Naive thymus-derived CD8-positive, alpha-beta T cell (primary cell): Measurements from ENCODE around the gene NAPEPLD. TPM values are rescaled to one million over a fixed set of nuclear protein-coding genes. Genes with fewer than 3 reads are reported as not detected.
"Not testable (repeated sequence)": the region's sequence is repeated elsewhere in the genome, so short reads cannot be mapped to it uniquely, and the experiment has no call there.

ENCODE experiments used
- ATAC-seq, 2 donors: fragments of 150-1000 bp; cut with Tn5 transposase in 1 of 2; sonication (Bioruptor Pico), chemical (Tn5 transposase) in 1 of 2; 1 replicate in 1 of 2; 2 replicates in 1 of 2; pipeline ENCODE4 v1.10.0; 2021; ENCODE audit warnings: mild to moderate bottlenecking in 2 of 2, moderate library complexity in 2 of 2
- POLR2A ChIA-PET: fragments of 350-600 bp; sonication (Branson Sonifier 250); formaldehyde crosslinking; loops from one replicate; lab custom pipeline; 2021; ENCODE audit warnings: antibody characterized with exemption; lab: Charles Lee
- DNase-seq, 10 donors: peaks; one replicate each; pipeline versions ENCODE4 v3.0.0 to v3.0.0-alpha.2; 2020 to 2022
- H3K27ac Mint-ChIP-seq, 10 donors: one replicate each; pipeline ENCODE4 v1.8.0; 2020 to 2022; ENCODE audit warnings: mild to moderate bottlenecking in 10 of 10, mixed read lengths in 10 of 10, moderate library complexity in 4 of 10, inconsistent platforms in 1 of 10
- H3K27me3 Mint-ChIP-seq, 5 donors: one replicate each; pipeline ENCODE4 v1.8.0; 2021 to 2022; ENCODE audit warnings: mixed read lengths in 5 of 5
- H3K36me3 Mint-ChIP-seq, 3 donors: one replicate each; pipeline ENCODE4 v1.8.0; 2020 to 2022; ENCODE audit warnings: mixed read lengths in 3 of 3, mild to moderate bottlenecking in 2 of 3, inconsistent platforms in 1 of 3
- H3K4me1 Mint-ChIP-seq, 4 donors: one replicate each; pipeline ENCODE4 v1.8.0; 2021 to 2022; ENCODE audit warnings: mixed read lengths in 4 of 4
- H3K4me3 Mint-ChIP-seq, 10 donors: one replicate each; pipeline ENCODE4 v1.8.0; 2020 to 2022; ENCODE audit warnings: mild to moderate bottlenecking in 10 of 10, mixed read lengths in 10 of 10, moderate library complexity in 6 of 10, inconsistent platforms in 1 of 10
- H3K9me3 Mint-ChIP-seq, 9 donors: one replicate each; pipeline ENCODE4 v1.8.0; 2020 to 2022; ENCODE audit warnings: mixed read lengths in 9 of 9, mild to moderate bottlenecking in 3 of 9, inconsistent platforms in 1 of 9, moderate library complexity in 1 of 9
- polyA plus RNA-seq, 3 donors: library from polyadenylated mRNA; unstranded; fragments of 300-500 nt; fragmentation: Illumina TruSeq; gene quantifications; one replicate each; pipeline ENCODE4 v1.2.3, GENCODE V29; 2021
- total RNA-seq, 8 experiments: library from RNA in 2 of 8; stranded (reverse) in 2 of 8; gene quantifications; one replicate each; pipeline ENCODE4 v1.2.3 and lab custom pipeline; 2021 to 2026

NAPEPLD gene
- total and polyA plus RNA-seq, 5 experiments from 2014 or later: 4.9 to 16.9 (median 8.2) TPM

- peaks cover 0 to 2% (median 0%) of the 10 kb centered on the region in 4 donors for H3K4me1 Mint-ChIP-seq
- DNase-seq (no peak), ATAC-seq (no peak)
- H3K36me3 Mint-ChIP-seq: peaks cover 0 to 69% (median 21%) of the 10 kb centered on the region in 3 donors
- peak overlapping the region in 3 of 10 donors; percentile 34 to 87 (median 71) for H3K27ac Mint-ChIP-seq
- H3K4me3 Mint-ChIP-seq: no peak overlapping the region
- POLR2A ChIA-PET: no interaction called here
- H3K27me3 Mint-ChIP-seq: no peaks in the 10 kb centered on the region
- H3K9me3 Mint-ChIP-seq: no peaks in the 10 kb centered on the region
These were observed 55.5 kb downstream of the NAPEPLD start for GRCh38 chr7:103093429-103093828.

- H3K27me3 Mint-ChIP-seq, DNase-seq, ATAC-seq, POLR2A ChIA-PET, H3K4me3 Mint-ChIP-seq, H3K4me1 Mint-ChIP-seq, H3K9me3 Mint-ChIP-seq: not testable (repeated sequence)
- Mint-ChIP-seq H3K36me3 (peaks cover 0 to 73% (median 19%) of the 10 kb centered on the region in 3 donors), H3K27ac (peak overlapping the region in 3 of 10 donors; percentile 17 to 82 (median 34))
These were observed 56.6 kb downstream of the NAPEPLD start for GRCh38 chr7:103092321-103092720.

GRCh38 chr7:103083210-103083609 lies 65.7 kb downstream of the NAPEPLD start:
- H3K9me3 Mint-ChIP-seq: no peaks in the 10 kb centered on the region
- H3K27ac Mint-ChIP-seq: peak overlapping the region in 1 of 10 donors; percentile 24
- H3K36me3 Mint-ChIP-seq: peaks cover 0 to 62% (median 11%) of the 10 kb centered on the region in 3 donors
- POLR2A ChIA-PET: interaction anchor here (0.6 kb wide), 1 partner anchor 9 kb away, joined by 3 read pairs; the partner anchor contains the start of genes ARMC10 and FBXL13
- H3K27me3 Mint-ChIP-seq: no peaks in the 10 kb centered on the region
- H3K4me3 Mint-ChIP-seq: no peak overlapping the region
- peaks cover 10 to 29% (median 24%) of the 10 kb centered on the region in 4 donors for H3K4me1 Mint-ChIP-seq
- no peak for DNase-seq
- no peak for ATAC-seq

- POLR2A ChIA-PET: no interaction called here
- ATAC-seq: no peak
- peak overlapping the region in 1 of 10 donors; percentile 67 for H3K27ac Mint-ChIP-seq
These were observed 66.4 kb downstream of the NAPEPLD start for GRCh38 chr7:103082497-103082896.

GRCh38 chr7:103080923-103081322 lies 68.0 kb downstream of the NAPEPLD start:
- POLR2A ChIA-PET: no interaction called here

More at GRCh38 chr7:103082497-103082896, 66.4 kb downstream of the NAPEPLD start:
- Mint-ChIP-seq H3K9me3 (no peaks in the 10 kb centered on the region), H3K4me1 (peaks cover 13 to 35% (median 31%) of the 10 kb centered on the region in 4 donors), H3K27me3 (no peaks in the 10 kb centered on the region), H3K36me3 (peaks cover 0 to 55% (median 14%) of the 10 kb centered on the region in 3 donors), H3K4me3 (no peak overlapping the region)
- DNase-seq: no peak

GRCh38 chr7:103079836-103080235 lies 69.1 kb downstream of the NAPEPLD start:
- Mint-ChIP-seq H3K27me3 (no peaks in the 10 kb centered on the region), H3K36me3 (peaks cover 0 to 37% (median 10%) of the 10 kb centered on the region in 3 donors), H3K4me1 (peaks cover 18 to 53% (median 48%) of the 10 kb centered on the region in 4 donors), H3K9me3 (no peaks in the 10 kb centered on the region), H3K27ac (peak overlapping the region in 1 of 10 donors; percentile 18), H3K4me3 (no peak overlapping the region)
- POLR2A ChIA-PET: no interaction called here
- DNase-seq: no peak
- ATAC-seq: no peak

More at GRCh38 chr7:103080923-103081322, 68.0 kb downstream of the NAPEPLD start:
- H3K27ac Mint-ChIP-seq: no peak overlapping the region
- H3K4me3 Mint-ChIP-seq: no peak overlapping the region
- ATAC-seq (no peak), DNase-seq (no peak)
- H3K27me3 Mint-ChIP-seq: no peaks in the 10 kb centered on the region
- peaks cover 13 to 47% (median 41%) of the 10 kb centered on the region in 4 donors for H3K4me1 Mint-ChIP-seq
- peaks cover 0 to 44% (median 13%) of the 10 kb centered on the region in 3 donors for H3K36me3 Mint-ChIP-seq
- H3K9me3 Mint-ChIP-seq: no peaks in the 10 kb centered on the region

GRCh38 chr7:103078226-103078625 lies 70.7 kb downstream of the NAPEPLD start:
- peaks cover 28 to 64% (median 60%) of the 10 kb centered on the region in 4 donors for H3K4me1 Mint-ChIP-seq
- H3K9me3 Mint-ChIP-seq, POLR2A ChIA-PET, H3K27me3 Mint-ChIP-seq, DNase-seq, ATAC-seq: not testable (repeated sequence)
- peak overlapping the region in 6 of 10 donors; percentile 8 to 87 (median 66) for H3K27ac Mint-ChIP-seq
- H3K36me3 Mint-ChIP-seq: peaks cover 0 to 26% (median 6%) of the 10 kb centered on the region in 3 donors
- peak overlapping the region in 5 of 10 donors; percentile 1 to 69 (median 22) for H3K4me3 Mint-ChIP-seq

GRCh38 chr7:103077318-103077717 lies 71.6 kb downstream of the NAPEPLD start:
- Mint-ChIP-seq H3K4me3 (peak overlapping the region in 5 of 10 donors; percentile 2 to 73 (median 24)), H3K36me3 (peaks cover 0 to 20% (median 3%) of the 10 kb centered on the region in 3 donors), H3K4me1 (peaks cover 25 to 59% (median 53%) of the 10 kb centered on the region in 4 donors), H3K27ac (peak overlapping the region in 3 of 10 donors; percentile 13 to 29 (median 21)), H3K9me3 (no peaks in the 10 kb centered on the region), H3K27me3 (no peaks in the 10 kb centered on the region)
- no peak for DNase-seq
- POLR2A ChIA-PET: no interaction called here
- no peak for ATAC-seq

GRCh38 chr7:103076764-103077163 lies 72.1 kb downstream of the NAPEPLD start:
- no peak for ATAC-seq
- Mint-ChIP-seq H3K27me3 (no peaks in the 10 kb centered on the region), H3K9me3 (no peaks in the 10 kb centered on the region), H3K4me3 (peak overlapping the region in 7 of 10 donors; percentile 24 to 97 (median 95)), H3K36me3 (peaks cover 0 to 15% (median 3%) of the 10 kb centered on the region in 3 donors), H3K4me1 (peaks cover 22 to 56% (median 49%) of the 10 kb centered on the region in 4 donors), H3K27ac (peak overlapping the region in 1 of 10 donors; percentile 24)
- no peak for DNase-seq
- POLR2A ChIA-PET: interaction anchor here (2.7 kb wide), 1 partner anchor 73 kb away, joined by 26 read pairs; the partner anchor contains the start of gene NAPEPLD

GRCh38 chr7:103075337-103075918 lies 73.5 kb downstream of the NAPEPLD start:
- no peaks in the 10 kb centered on the region for H3K27me3 Mint-ChIP-seq
- peaks cover 22 to 53% (median 46%) of the 10 kb centered on the region in 4 donors for H3K4me1 Mint-ChIP-seq
- ATAC-seq: peak; percentile 72 to 74
- H3K9me3 Mint-ChIP-seq: no peaks in the 10 kb centered on the region
- peaks cover 0 to 13% (median 3%) of the 10 kb centered on the region in 3 donors for H3K36me3 Mint-ChIP-seq
- DNase-seq: peak in 9 of 10 donors; percentile 53 to 88 (median 71)
- POLR2A ChIA-PET: interaction anchor here (0.6 to 2.7 kb wide), 14 partner anchors 8 to 1865 kb away, joined by 3 to 26 read pairs (median 4); partner anchors contain the start of genes FAM185A, NAPEPLD and PSMC2
- H3K27ac Mint-ChIP-seq: peak overlapping the region; percentile 88 to 97 (median 96)
- peak overlapping the region; percentile 90 to 97 (median 95) for H3K4me3 Mint-ChIP-seq

GRCh38 chr7:103074519-103075336 lies 74.2 kb downstream of the NAPEPLD start, which contains the start of the genes ARMC10 and FBXL13:
ARMC10 (plus strand) TSS chr7:103075140; CDS start chr7:103075273, 133 bp downstream.
FBXL13 (minus strand) TSS chr7:103074796.
- DNase-seq (peak; percentile 81 to 92 (median 90)), ATAC-seq (peak; percentile 79)
- Mint-ChIP-seq H3K27me3 (no peaks in the 10 kb centered on the region), H3K4me3 (peak within 1 kb of the TSS; percentile 93 to 97 (median 96)), H3K27ac (peak within 1 kb of the TSS; percentile 88 to 99 (median 96)), H3K4me1 (peaks cover 22 to 50% (median 42%) of the 10 kb centered on the region in 4 donors), H3K36me3 (peaks cover 0 to 11% (median 3%) of the 10 kb centered on the region in 3 donors), H3K9me3 (no peaks in the 10 kb centered on the region)
- POLR2A ChIA-PET: interaction anchor here (0.8 to 2.7 kb wide), 14 partner anchors 9 to 1866 kb away, joined by 3 to 26 read pairs (median 4); partner anchors contain the start of genes FAM185A, NAPEPLD and PSMC2
